Thymus (tissue), 11 donors: ENCODE results near the gene RFTN1. TPM values are rescaled to one million over a fixed set of nuclear protein-coding genes. Genes with fewer than 3 reads are reported as not detected.
A peak's percentile ranks its signal among the peaks of the same experiment; 100 is the strongest.

Experiments used
- DNase-seq, 9 donors: peaks; one replicate each; pipeline ENCODE4 v3.0.0-alpha.2; 2013; ENCODE audit warnings: low spot score in 9 of 9, low read depth in 6 of 9, missing footprints in 1 of 9
- H3K27ac ChIP-seq, 2 donors: one replicate each; pipeline ENCODE4 v1.5.1; 2013; ENCODE audit warnings: control low read depth in 1 of 2, low read depth in 1 of 2, low read length in 1 of 2, mild to moderate bottlenecking in 1 of 2, moderate library complexity in 1 of 2
- H3K27me3 ChIP-seq, 2 donors: one replicate each; pipeline ENCODE4 v1.5.1; 2013; ENCODE audit warnings: low read length in 1 of 2; ENCODE audit not compliant: control insufficient read depth in 2 of 2, insufficient read depth in 1 of 2
- H3K36me3 ChIP-seq, 2 donors: one replicate each; pipeline ENCODE4 v1.5.1; 2013; ENCODE audit warnings: low read length in 1 of 2, mild to moderate bottlenecking in 1 of 2, moderate library complexity in 1 of 2; ENCODE audit not compliant: control insufficient read depth in 2 of 2, insufficient read depth in 2 of 2
- H3K4me1 ChIP-seq, 2 donors: one replicate each; pipeline ENCODE4 v1.5.1; 2013; ENCODE audit warnings: low read length in 2 of 2; ENCODE audit not compliant: control insufficient read depth in 2 of 2, insufficient read depth in 2 of 2
- H3K4me3 ChIP-seq, 2 donors: one replicate each; pipeline ENCODE4 v1.5.1; 2013; ENCODE audit warnings: low read length in 2 of 2, control low read depth in 1 of 2, mild to moderate bottlenecking in 1 of 2
- H3K9me3 ChIP-seq, 2 donors: one replicate each; pipeline ENCODE4 v1.5.1; 2013; ENCODE audit warnings: low read length in 1 of 2, mild to moderate bottlenecking in 1 of 2; ENCODE audit not compliant: control insufficient read depth in 2 of 2, insufficient read depth in 1 of 2
- WGBS: extraction: QIAGEN DNeasy Blood & Tissue Kit; methylation state at CpG from one replicate; pipeline ENCODE4 v1.1.7; 2013; 5-methylcytosine and 5-hydroxymethylcytosine counted together
- polyA plus RNA-seq: library from polyadenylated mRNA; stranded (reverse); fragments of 200-250 nt; gene quantifications from one replicate; pipeline ENCODE4 v1.2.3, GENCODE V29; 2013
- total RNA-seq: library from RNA; stranded (reverse); fragments of 120-200 nt; gene quantifications from one replicate; pipeline ENCODE4 v1.2.4, GENCODE V29; 2013
- donor health status: healthy.

The RFTN1 gene
- total and polyA plus RNA-seq, 2 donors = 57.6 to 87.8 TPM

DNA sequence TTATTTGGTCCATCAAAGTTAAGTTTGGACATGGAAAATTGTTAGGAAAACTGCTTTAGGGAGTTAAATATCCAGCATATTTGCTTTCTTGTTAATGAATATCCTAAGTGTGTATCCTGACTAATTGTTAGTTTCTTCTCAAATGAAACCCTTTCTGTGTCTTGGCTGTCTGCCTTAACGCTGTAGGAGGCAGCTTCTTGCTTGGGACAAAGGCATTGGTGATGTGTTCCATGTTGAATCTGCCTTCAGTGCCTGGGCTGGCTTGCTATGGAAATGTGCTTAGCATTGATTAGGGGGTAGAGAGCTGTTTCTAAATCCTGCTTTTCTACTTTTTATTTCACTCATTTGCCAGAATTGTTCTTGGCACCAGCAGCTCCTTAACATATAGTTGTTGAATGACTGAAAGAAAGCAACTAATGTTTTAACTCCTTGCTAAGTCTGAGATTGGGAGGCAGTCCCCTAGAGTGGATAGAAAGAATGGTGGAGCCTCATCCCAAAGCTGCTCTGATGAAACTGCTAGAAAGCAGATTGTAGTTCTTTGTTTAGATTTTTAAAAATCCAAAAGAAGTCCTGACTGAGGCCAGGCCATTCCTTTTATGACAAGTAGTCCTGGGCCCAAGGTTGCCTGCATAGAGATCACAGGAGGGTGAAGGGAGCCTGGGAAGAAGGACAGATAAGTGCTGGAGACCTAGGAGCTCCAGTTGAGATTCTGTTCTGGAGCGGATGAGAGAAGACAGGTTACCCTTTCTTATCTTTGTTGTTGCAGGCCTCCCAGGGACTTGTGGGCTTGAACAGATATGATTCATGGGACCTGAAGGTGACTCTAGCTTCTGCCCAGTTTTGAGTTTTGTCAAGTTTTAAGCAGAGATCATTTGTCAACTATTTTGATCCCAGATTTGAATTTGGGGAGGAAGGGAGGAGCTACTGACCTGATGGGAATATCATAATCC, 209.2 kb downstream of the RFTN1 start:
- Histone ChIP-seq H3K36me3 (peaks cover 10 to 46% of the 10 kb centered on the region in 2 donors), H3K27me3 (no peaks in the 10 kb centered on the region), H3K4me1 (peaks cover 51 to 62% of the 10 kb centered on the region in 2 donors), H3K27ac (peak overlapping the region; percentile 59 to 74), H3K9me3 (no peaks in the 10 kb centered on the region), H3K4me3 (peak overlapping the region in 1 of 2 donors; percentile 8)
- no peak for DNase-seq
- 91% methylated on average over 2 of the region's 2 CpGs for WGBS

GRCh38 chr3:16303037-16303575, 210.4 kb downstream of the RFTN1 start:
- Histone ChIP-seq H3K36me3 (peaks cover 9 to 47% of the 10 kb centered on the region in 2 donors), H3K4me1 (peaks cover 51 to 68% of the 10 kb centered on the region in 2 donors), H3K9me3 (no peaks in the 10 kb centered on the region), H3K27ac (peak overlapping the region; percentile 62 to 91), H3K4me3 (peak overlapping the region; percentile 19 to 23), H3K27me3 (no peaks in the 10 kb centered on the region)
- no peak for DNase-seq
- WGBS = 37% methylated on average over 2 of the region's 2 CpGs

DNA sequence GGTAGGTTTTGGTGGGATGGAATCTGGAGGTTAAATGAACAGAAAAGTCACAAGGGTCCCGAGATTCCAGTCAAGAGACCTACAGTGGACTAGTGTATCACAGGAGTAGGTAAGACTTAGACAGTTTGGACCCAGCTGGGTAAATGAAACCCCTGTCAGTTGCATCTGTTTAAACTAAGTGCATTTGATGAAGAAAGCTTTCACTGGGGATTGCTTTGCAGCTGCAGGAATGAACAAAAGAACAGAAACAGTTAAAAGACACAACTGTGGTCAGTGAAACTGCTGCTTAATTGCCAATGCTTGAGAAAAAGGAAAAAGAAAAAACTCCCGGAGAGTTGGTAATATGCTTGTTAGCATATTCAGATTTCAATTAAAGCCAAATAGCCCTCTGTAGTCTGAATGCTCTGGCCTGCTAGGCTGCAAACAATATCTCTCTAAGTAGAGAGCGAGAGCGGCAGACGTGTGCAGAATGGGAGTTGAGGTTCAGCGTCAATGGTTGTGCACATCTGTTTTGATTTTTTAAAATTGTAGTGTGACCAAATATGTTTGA, 211.3 kb downstream of the RFTN1 start:
- Histone ChIP-seq H3K36me3 (peaks cover 5 to 47% of the 10 kb centered on the region in 2 donors), H3K27ac (peak overlapping the region; percentile 91 to 95), H3K4me1 (peaks cover 50 to 71% of the 10 kb centered on the region in 2 donors), H3K9me3 (no peaks in the 10 kb centered on the region), H3K27me3 (no peaks in the 10 kb centered on the region), H3K4me3 (peak overlapping the region; percentile 23 to 40)
- DNase-seq = peak in 3 of 9 donors; percentile 48 to 83 (median 51)
- WGBS = 46% methylated on average over 6 of the region's 6 CpGs

GRCh38 chr3:16301507-16301906, 212.0 kb downstream of the RFTN1 start:
- peaks cover 5 to 46% of the 10 kb centered on the region in 2 donors for H3K36me3 ChIP-seq
- H3K4me3 ChIP-seq = peak overlapping the region; percentile 23 to 40
- DNase-seq = peak in 2 of 9 donors; percentile 59 to 76
- peak overlapping the region; percentile 91 to 95 for H3K27ac ChIP-seq
- no peaks in the 10 kb centered on the region for H3K9me3 ChIP-seq
- H3K4me1 ChIP-seq = peaks cover 48 to 71% of the 10 kb centered on the region in 2 donors
- WGBS = 35% methylated on average over 6 of the region's 6 CpGs
- H3K27me3 ChIP-seq = no peaks in the 10 kb centered on the region

- no peaks in the 10 kb centered on the region for H3K9me3 ChIP-seq
- peak overlapping the region; percentile 91 to 95 for H3K27ac ChIP-seq
- 33% methylated on average over 2 of the region's 2 CpGs for WGBS
- peak in 7 of 9 donors; percentile 64 to 93 (median 79) for DNase-seq
- no peaks in the 10 kb centered on the region for H3K27me3 ChIP-seq
- peaks cover 5 to 42% of the 10 kb centered on the region in 2 donors for H3K36me3 ChIP-seq
- H3K4me1 ChIP-seq = peaks cover 48 to 68% of the 10 kb centered on the region in 2 donors
- peak overlapping the region; percentile 23 to 40 for H3K4me3 ChIP-seq
Observed at GRCh38 chr3:16300881-16301359, 212.6 kb downstream of the RFTN1 start.

- Histone ChIP-seq H3K27me3 (no peaks in the 10 kb centered on the region), H3K4me3 (no peak overlapping the region), H3K4me1 (peaks cover 44 to 64% of the 10 kb centered on the region in 2 donors), H3K9me3 (no peaks in the 10 kb centered on the region), H3K36me3 (peaks cover 4 to 41% of the 10 kb centered on the region in 2 donors), H3K27ac (peak overlapping the region; percentile 91 to 95)
- whole genome bisulfite sequencing = 13% methylated on average over 2 of the region's 2 CpGs
- peak in 1 of 9 donors; percentile 72 for DNase-seq
Observed at GRCh38 chr3:16300307-16300706, 213.2 kb downstream of the RFTN1 start.

DNA sequence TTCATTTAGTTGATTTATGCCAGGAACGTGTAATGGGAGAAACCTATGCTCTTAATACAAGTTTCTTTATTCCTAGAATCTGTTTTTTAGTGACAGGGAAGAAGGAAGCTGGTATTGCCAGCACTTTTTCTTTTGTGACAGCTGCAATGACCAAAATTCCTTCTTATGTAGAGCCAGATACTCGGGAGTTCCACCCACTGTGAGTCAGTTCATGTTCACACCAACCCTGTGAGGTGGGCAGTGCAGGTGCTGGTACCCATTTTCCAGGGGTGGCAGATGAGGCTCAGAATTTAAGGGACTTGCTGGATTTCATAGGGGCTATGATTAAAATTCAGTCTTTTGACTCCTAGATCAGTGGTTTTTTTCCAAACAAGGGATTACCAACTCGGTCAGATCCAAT, 213.8 kb downstream of the RFTN1 start:
- peak overlapping the region; percentile 74 to 91 for H3K27ac ChIP-seq
- no peaks in the 10 kb centered on the region for H3K9me3 ChIP-seq
- H3K4me1 ChIP-seq = peaks cover 40 to 58% of the 10 kb centered on the region in 2 donors
- H3K27me3 ChIP-seq = no peaks in the 10 kb centered on the region
- peaks cover 0 to 41% of the 10 kb centered on the region in 2 donors for H3K36me3 ChIP-seq
- WGBS = 73% methylated on average over 3 of the region's 3 CpGs
- DNase-seq = no peak
- no peak overlapping the region for H3K4me3 ChIP-seq

DNA sequence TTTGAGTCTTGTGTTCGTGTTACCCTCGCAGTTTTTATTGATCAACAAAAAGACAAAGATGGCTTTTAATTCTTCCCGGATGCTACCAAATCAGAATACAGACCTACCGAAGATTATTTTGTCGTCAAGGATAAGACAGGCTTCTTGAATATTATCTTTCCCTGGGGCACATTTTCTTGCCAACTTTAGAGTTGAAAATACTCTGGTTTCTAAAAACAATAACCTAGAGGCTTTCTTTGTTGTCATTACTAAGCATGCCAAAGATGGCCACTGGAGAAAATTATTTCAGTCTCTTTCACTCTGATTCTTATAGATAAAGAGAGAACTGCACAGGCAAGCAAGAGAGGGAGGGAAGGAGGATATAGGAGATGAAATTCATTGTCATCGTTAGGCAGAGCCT, 214.6 kb downstream of the RFTN1 start:
- no peak overlapping the region for H3K4me3 ChIP-seq
- H3K36me3 ChIP-seq = peaks cover 0 to 39% of the 10 kb centered on the region in 2 donors
- H3K4me1 ChIP-seq = peaks cover 32 to 50% of the 10 kb centered on the region in 2 donors
- peaks cover 0 to 5% of the 10 kb centered on the region in 2 donors for H3K9me3 ChIP-seq
- H3K27ac ChIP-seq = no peak overlapping the region
- H3K27me3 ChIP-seq = no peaks in the 10 kb centered on the region
- no peak for DNase-seq
- WGBS = 92% methylated on average over 6 of the region's 6 CpGs
